Bronchial epithelial cell (primary cell): ENCODE measurements around the gene LYPD1. TPM values are rescaled to one million over a fixed set of nuclear protein-coding genes. Genes with fewer than 3 reads are reported as not detected.

Experiments
- DNase-seq: peaks from one replicate; pipeline ENCODE4 v3.0.0-alpha.2; 2010; ENCODE audit warnings: low read depth
- FAIRE-seq: peaks from 2 replicates; lab custom pipeline; 2011; peaks lifted over from hg19 to GRCh38; lab: Jason Lieb, UNC
- H3K27me3 ChIP-seq: 2 replicates; pipeline ENCODE4 v1.5.1; 2011; ENCODE audit warnings: low read length; ENCODE audit not compliant: control insufficient read depth, insufficient read depth
- H3K36me3 ChIP-seq: 2 replicates; pipeline ENCODE4 v1.5.1; 2011; ENCODE audit warnings: low read length; ENCODE audit not compliant: control insufficient read depth, insufficient read depth
- H3K4me3 ChIP-seq: 2 replicates; pipeline ENCODE4 v1.5.1; 2011; ENCODE audit warnings: mild to moderate bottlenecking, low read depth, low read length, control low read depth
- total RNA-seq: library from RNA; depleted of rRNA; stranded (reverse); fragments of >200 nt; gene quantifications from 2 replicates; pipeline ENCODE4 v1.2.1, GENCODE V29; 2014
- TF ChIP-seq, protein P1 (sequence below): IDR thresholded peaks from 2 replicates; pipeline ENCODE4 v1.5.1; 2011; ENCODE audit warnings: mild to moderate bottlenecking, moderate library complexity, low read length, control low read depth, inconsistent platforms; ENCODE audit not compliant: insufficient read depth, severe bottlenecking

LYPD1 gene
- total RNA-seq, 1 donor from 2014 or later: under 0.01 TPM

GRCh38 chr2:132654968-132655367 is 15.0 kb downstream of the LYPD1 start:
- no peaks in the 10 kb centered on the region for H3K36me3 ChIP-seq
- no peaks in the 10 kb centered on the region for H3K27me3 ChIP-seq
- no peak overlapping the region for H3K4me3 ChIP-seq
- FAIRE-seq (no peak), DNase-seq (peak; percentile 89)
- TF ChIP-seq, protein P1, sequence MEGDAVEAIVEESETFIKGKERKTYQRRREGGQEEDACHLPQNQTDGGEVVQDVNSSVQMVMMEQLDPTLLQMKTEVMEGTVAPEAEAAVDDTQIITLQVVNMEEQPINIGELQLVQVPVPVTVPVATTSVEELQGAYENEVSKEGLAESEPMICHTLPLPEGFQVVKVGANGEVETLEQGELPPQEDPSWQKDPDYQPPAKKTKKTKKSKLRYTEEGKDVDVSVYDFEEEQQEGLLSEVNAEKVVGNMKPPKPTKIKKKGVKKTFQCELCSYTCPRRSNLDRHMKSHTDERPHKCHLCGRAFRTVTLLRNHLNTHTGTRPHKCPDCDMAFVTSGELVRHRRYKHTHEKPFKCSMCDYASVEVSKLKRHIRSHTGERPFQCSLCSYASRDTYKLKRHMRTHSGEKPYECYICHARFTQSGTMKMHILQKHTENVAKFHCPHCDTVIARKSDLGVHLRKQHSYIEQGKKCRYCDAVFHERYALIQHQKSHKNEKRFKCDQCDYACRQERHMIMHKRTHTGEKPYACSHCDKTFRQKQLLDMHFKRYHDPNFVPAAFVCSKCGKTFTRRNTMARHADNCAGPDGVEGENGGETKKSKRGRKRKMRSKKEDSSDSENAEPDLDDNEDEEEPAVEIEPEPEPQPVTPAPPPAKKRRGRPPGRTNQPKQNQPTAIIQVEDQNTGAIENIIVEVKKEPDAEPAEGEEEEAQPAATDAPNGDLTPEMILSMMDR: no peak

DNA sequence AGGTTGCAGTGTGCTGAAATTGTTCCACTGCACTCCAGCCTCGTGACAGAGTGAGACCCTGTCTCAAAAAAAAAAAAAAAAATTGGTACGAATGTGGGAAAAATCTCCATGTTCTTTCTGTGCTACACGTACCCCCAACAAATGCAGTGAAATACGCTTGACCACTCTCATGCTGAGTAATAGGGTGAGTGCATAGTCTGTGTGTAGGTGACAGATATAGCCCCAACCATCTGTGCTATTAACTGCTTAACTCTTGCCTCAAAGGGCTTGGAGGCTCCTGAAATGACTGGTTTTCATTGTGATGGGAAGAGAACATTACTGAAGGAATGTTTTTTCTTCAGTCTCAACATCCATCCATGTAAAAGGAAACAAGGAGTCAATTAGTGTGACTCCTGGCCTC is 15.7 kb downstream of the LYPD1 start:
- FAIRE-seq: no peak
- H3K4me3 ChIP-seq: no peak overlapping the region
- TF ChIP-seq, protein P1: no peak
- no peaks in the 10 kb centered on the region for H3K36me3 ChIP-seq
- no peaks in the 10 kb centered on the region for H3K27me3 ChIP-seq
- DNase-seq: no peak

- DNase-seq: no peak
- TF ChIP-seq, protein P1: no peak
These were observed 17.5 kb downstream of the LYPD1 start for GRCh38 chr2:132652474-132652873.

DNA sequence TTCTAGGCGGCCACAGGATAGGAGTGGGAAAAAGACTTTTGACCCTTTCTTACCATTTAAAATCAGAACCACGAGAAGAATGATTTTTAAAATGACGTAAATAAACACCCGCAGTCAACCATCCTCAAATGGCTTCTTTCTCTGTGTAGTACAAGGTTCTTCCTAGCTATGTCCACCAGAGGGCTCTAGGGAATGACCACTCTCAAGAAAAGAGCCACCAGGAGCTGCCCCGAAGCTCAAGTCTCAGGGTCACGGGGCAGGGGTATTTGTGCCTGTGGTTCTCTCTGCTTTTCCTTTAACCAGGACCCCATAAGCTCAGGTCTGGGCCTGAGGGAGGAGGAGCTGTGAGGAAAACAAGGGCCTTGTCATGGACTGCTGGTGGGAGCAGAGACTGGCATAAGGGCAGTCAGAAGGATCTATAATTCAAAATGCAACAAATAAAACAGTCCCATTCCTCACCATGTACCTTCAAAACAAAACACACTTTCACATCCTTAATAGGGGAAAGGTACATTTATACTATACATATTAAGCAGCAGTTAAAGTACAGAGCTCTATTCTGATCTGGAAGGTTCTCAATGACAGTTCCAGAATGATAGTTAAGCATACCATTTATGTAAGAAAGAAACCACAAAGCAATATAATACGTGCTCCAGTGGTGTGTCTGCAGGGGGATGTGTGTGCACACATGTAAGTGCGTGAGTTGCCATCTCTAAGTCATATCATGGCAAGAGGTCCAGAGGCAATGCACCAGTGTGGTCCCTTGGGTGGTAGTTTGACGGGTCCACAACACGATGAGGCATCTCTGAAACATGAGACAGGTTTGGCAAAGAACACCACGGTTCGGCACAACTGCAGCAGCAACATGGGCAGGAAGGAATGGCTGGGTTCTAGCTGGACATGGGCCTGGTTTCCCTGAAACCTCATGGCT is 18.6 kb downstream of the LYPD1 start:
- H3K27me3 ChIP-seq: no peaks in the 10 kb centered on the region
- H3K36me3 ChIP-seq: no peaks in the 10 kb centered on the region
- no peak overlapping the region for H3K4me3 ChIP-seq
- DNase-seq: no peak
- peak; percentile 40 for FAIRE-seq
- TF ChIP-seq, protein P1: no peak

More at GRCh38 chr2:132652474-132652873, 17.5 kb downstream of the LYPD1 start:
- Histone ChIP-seq H3K36me3 (no peaks in the 10 kb centered on the region), H3K4me3 (no peak overlapping the region), H3K27me3 (no peaks in the 10 kb centered on the region)
- FAIRE-seq: no peak

DNA sequence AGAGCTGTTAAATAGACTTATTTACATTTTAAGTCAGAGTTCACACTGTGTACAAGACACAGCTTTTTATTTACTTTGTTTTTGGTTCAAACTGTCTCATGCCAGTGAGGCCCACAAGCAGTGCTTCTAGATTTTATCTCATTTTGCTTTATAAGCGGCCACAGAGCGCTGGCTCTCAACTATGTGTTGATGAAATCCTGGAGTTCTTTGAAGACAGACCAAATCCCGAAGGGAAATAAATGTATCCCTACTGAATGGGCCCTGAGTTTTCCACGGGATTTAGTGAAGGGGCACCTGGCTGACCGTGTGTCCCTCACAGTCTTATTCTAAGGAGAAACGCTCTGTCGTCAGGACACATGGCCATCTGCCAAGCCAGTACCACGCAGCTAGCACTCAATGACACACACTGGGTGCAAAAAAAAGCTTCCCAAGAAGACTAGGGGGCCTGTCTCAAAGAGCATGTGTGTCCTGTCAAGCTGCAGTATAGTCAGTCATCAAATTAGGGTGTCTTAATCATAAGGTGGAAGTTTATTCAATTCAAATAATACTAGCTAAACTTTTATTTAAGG is 23.4 kb downstream of the LYPD1 start:
- FAIRE-seq (no peak), DNase-seq (no peak)
- TF ChIP-seq, protein P1: no peak
- Histone ChIP-seq H3K4me3 (no peak overlapping the region), H3K36me3 (peaks cover 3% of the 10 kb centered on the region), H3K27me3 (no peaks in the 10 kb centered on the region)
